Effector memory CD8-positive, alpha-beta T cell (primary cell): ENCODE data around the gene POC5.

ENCODE experiments used
- ATAC-seq: fragments of 150-1000 bp; cut with Tn5 transposase; replicated peaks from 2 replicates; pipeline ENCODE4 v1.10.0; 2021; ENCODE audit warnings: mild to moderate bottlenecking, moderate library complexity
- DNase-seq, 3 experiments: peaks; one replicate each; pipeline ENCODE4 v3.0.0; 2021
- H3K27ac Mint-ChIP-seq, 2 donors: one replicate each; pipeline ENCODE4 v1.8.0; 2022; ENCODE audit warnings: mild to moderate bottlenecking in 2 of 2, mixed read lengths in 2 of 2, moderate library complexity in 2 of 2
- H3K27me3 Mint-ChIP-seq, 2 donors: one replicate each; pipeline ENCODE4 v1.8.0; 2022; ENCODE audit warnings: mixed read lengths in 2 of 2
- H3K36me3 Mint-ChIP-seq: one replicate; pipeline ENCODE4 v1.8.0; 2022; ENCODE audit warnings: mild to moderate bottlenecking, moderate library complexity, mixed read lengths; ENCODE audit not compliant: insufficient read depth
- H3K4me1 Mint-ChIP-seq, 2 donors: one replicate each; pipeline ENCODE4 v1.8.0; 2022; ENCODE audit warnings: low read depth in 2 of 2, mixed read lengths in 2 of 2
- H3K4me3 Mint-ChIP-seq, 2 donors: one replicate each; pipeline ENCODE4 v1.8.0; 2022; ENCODE audit warnings: mild to moderate bottlenecking in 2 of 2, mixed read lengths in 2 of 2, moderate library complexity in 2 of 2
- H3K9me3 Mint-ChIP-seq, 2 donors: one replicate each; pipeline ENCODE4 v1.8.0; 2022; ENCODE audit warnings: mixed read lengths in 2 of 2

Gene POC5

DNA sequence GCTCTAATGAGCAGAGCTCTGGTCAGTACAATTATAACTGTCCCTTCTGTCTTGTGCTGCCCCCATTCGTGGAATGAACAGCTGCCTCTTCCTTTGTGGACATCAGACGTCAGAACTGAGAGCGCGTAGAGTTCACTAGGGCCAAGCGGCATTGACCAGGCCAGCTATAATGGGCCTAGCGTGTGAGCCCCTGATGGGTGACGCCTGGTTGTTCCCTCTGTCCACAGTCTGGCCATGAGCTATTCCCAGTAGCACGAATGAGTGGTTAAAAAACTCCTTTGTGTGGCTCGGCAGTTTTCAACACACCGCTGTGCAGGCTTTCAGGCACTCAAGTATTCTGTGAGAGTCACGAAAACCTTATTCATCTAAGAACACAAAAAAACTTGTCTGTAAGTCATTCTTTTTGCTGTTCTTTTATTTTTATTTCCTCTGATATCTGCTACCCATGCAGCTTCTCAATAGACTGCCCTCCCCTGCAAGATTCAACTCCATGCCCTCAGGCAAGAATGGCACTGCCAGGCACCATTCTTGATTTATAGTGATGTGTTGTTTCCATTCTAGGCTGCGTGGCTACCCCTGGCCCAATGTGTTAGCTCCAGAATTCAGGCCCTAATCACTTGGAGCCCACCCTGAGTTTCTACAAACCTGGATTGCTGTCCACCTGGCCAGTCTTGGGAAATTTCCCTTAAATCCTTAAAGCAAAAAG, 53.5 kb downstream of the POC5 start:
- Mint-ChIP-seq H3K4me1 (peaks cover 4% of the 10 kb centered on the region in 2 donors), H3K4me3 (no peak overlapping the region), H3K27me3 (no peaks in the 10 kb centered on the region), H3K27ac (no peak overlapping the region), H3K9me3 (no peaks in the 10 kb centered on the region), H3K36me3 (peaks cover 2% of the 10 kb centered on the region)
- no peak for ATAC-seq
- DNase-seq: no peak

DNA sequence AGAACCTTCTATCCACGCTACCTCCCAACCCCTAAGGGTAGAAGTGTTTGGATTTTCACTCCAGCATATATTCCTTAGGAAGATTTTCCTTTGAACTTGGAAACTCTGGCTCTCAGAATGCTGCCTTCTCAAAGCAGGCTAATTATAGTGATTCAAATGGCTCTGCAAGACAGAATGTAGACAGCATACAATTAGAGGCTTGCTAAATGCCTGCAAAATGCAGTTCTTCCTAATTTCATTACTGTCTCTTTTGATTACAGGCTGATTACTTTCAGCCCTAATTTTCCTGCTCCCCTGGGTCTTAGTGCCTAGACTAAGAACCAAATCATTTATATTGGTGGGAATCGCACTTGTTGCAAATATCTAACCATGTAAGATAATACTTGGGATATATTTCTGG, 55.2 kb downstream of the POC5 start:
- no peak for DNase-seq
- Mint-ChIP-seq H3K9me3 (no peaks in the 10 kb centered on the region), H3K27ac (no peak overlapping the region), H3K36me3 (peaks cover 2% of the 10 kb centered on the region), H3K27me3 (no peaks in the 10 kb centered on the region), H3K4me1 (no peaks in the 10 kb centered on the region), H3K4me3 (no peak overlapping the region)
- no peak for ATAC-seq

DNA sequence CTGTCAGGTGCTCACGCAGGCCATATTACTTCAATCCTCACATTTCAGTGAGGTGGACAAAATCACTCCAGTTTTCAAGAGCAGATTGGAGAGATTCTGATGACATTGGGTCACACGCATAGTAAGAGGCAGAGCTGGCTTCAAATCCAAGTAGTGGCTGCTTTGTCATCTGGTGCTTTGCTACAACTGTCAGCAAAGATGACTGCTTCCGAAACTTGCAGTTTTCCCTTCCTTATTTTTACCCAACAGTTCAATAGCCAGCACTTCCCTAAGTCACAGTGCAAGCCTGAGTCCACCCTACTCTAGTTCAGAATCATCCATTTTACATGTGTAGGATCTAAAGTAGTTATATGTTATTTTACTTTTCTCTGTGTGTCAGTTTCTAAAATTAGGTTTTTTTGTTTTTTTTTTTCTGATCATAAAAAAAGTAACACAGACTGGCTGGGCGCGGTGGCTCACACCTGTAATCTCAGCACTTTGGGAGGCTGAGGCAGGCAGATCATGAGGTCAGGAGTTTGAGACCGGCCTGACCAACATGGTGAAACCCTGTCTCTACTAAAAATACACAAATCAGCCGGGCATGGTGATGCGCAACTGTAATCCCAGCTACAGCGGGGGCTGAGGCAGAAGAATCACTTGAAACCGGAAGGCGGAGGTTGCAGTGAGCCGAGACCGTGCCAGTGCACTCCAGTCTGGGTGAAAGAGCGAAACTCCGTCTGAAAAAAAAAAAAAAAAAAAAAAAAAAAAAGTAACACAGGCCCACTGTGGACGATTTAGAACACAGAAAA, 56.4 kb downstream of the POC5 start:
- H3K36me3 Mint-ChIP-seq: peaks cover 2% of the 10 kb centered on the region
- H3K9me3 Mint-ChIP-seq: no peaks in the 10 kb centered on the region
- no peak for DNase-seq
- H3K4me1 Mint-ChIP-seq: peaks cover 0 to 4% of the 10 kb centered on the region in 2 donors
- no peak overlapping the region for H3K4me3 Mint-ChIP-seq
- ATAC-seq: no peak
- H3K27me3 Mint-ChIP-seq: peaks cover 7 to 9% of the 10 kb centered on the region in 2 donors
- H3K27ac Mint-ChIP-seq: no peak overlapping the region

DNA sequence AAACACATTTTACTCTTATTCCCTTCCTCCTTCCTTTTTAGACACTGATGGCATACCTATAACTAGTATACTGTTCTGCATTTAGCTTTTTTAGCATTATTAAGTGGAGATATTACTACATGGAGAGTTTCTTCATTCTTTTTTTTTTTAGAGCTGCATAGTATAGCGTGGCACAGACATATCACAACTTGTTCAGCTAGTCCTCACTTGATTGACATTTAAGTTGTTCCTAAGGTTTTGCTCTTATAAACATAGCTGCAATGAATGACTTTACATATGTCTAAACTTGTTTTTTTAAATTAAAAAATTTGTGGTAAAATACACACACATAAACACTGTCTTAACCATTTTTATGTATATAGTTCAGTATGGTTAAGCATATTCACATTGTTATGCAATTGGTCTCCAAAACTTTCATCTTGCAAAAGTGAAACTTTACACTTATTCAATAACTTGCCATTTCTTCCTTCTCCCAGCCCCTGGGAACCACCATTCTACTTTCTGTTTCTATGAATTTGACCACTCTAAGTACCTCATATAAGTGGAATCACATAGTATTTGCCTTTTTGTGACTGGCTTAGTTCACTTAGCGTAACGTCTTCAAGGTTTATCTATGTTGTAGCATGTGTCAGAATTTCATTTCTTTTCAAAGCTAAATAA, 57.3 kb downstream of the POC5 start:
- no peak for ATAC-seq
- Mint-ChIP-seq H3K4me1 (peaks cover 0 to 4% of the 10 kb centered on the region in 2 donors), H3K36me3 (peaks cover 2% of the 10 kb centered on the region), H3K27ac (no peak overlapping the region), H3K4me3 (no peak overlapping the region), H3K27me3 (peaks cover 9 to 18% of the 10 kb centered on the region in 2 donors), H3K9me3 (no peaks in the 10 kb centered on the region)
- no peak for DNase-seq

DNA sequence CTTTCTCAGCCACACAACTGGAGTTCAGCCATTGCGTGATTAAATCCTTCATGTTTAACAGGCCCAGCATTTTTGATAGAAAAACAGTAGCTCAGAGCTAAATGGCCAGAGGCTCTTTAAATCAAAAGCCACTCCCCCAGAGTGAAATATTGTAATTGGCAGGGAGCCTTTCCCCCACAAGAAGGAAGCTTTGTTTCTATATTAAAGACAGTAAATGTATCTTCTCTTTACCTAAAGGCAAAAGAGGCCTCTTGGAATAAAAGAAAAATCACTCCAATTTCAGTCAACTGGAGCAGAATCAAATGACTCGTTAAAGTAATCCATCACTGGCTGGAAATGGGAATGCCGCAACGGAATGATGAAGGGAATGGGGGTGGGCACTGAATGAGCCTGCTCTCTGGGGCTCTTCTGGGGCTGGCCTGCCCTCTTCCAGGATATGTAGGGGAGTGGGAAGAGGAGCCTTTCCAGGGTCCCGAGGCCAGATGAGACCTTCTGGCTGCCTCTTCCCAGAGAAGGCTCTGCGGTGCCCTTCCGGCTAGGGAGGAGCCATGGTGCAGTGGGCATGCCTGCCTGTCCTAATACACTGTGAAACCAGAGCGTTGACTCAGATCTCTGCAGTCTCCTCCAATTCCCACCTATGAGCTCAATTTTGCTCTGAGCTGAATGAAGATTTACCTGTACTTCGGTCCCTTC, 60.8 kb downstream of the POC5 start:
- ATAC-seq (no peak), DNase-seq (no peak)
- Mint-ChIP-seq H3K27ac (peak overlapping the region in 1 of 2 donors; percentile 32), H3K27me3 (peaks cover 20 to 31% of the 10 kb centered on the region in 2 donors), H3K4me1 (peaks cover 0 to 4% of the 10 kb centered on the region in 2 donors), H3K36me3 (peaks cover 2% of the 10 kb centered on the region), H3K9me3 (no peaks in the 10 kb centered on the region), H3K4me3 (peak overlapping the region in 1 of 2 donors; percentile 10)

DNA sequence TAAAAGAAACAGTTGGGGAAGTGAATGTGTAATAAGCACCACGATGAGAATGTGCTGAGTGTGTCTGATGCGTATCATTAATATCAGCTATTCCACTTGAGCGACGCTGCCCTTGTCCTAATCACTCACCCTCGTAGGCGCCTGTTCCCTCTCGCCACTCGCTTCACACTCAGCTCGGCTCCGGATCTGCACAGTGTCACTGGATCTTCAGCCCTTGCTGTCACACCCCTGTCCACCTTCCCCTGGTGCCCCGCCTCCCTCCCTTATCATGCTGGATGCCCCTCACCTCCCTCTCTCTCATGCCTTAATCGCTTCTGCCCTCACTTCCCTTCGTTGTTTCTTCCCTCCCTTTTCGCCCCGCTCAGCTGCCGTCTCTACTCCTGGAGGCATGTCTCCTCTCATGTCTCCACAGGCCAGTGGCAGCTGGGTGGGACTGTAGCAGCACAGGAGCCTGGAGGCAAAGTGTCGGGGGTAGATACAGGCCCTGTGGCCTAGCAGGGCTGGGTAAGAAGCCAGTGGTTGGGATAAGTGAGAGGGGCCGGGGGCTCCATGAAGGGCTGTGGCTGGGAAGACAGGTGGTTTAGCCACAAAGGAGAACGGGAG, 62.4 kb downstream of the POC5 start:
- H3K4me1 Mint-ChIP-seq: peaks cover 0 to 4% of the 10 kb centered on the region in 2 donors
- H3K27ac Mint-ChIP-seq: no peak overlapping the region
- no peak for DNase-seq
- no peaks in the 10 kb centered on the region for H3K36me3 Mint-ChIP-seq
- no peak overlapping the region for H3K4me3 Mint-ChIP-seq
- H3K9me3 Mint-ChIP-seq: no peaks in the 10 kb centered on the region
- no peak for ATAC-seq
- peaks cover 20 to 31% of the 10 kb centered on the region in 2 donors for H3K27me3 Mint-ChIP-seq

DNA sequence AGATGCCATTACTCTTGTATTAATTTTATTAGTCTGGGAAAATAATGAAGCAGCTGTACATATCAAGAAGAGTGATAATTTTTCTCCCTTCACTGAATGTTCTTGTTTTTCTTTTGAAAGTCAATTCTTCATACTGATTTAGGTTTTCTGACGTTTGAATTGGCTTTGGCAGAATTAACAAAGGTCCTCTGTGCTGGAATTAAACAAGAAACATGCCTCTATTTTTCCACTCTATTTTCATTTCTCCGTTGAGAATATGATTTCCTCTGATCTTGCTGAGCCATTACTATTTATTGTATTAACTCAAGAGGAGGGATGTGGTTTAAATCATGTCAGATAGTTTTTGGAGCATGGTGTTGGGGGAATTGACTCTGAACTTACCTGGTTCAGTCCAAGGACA, 63.7 kb downstream of the POC5 start:
- H3K9me3 Mint-ChIP-seq: no peaks in the 10 kb centered on the region
- H3K4me1 Mint-ChIP-seq: peaks cover 1 to 4% of the 10 kb centered on the region in 2 donors
- H3K4me3 Mint-ChIP-seq: no peak overlapping the region
- H3K36me3 Mint-ChIP-seq: no peaks in the 10 kb centered on the region
- no peak for ATAC-seq
- H3K27me3 Mint-ChIP-seq: peaks cover 20 to 31% of the 10 kb centered on the region in 2 donors
- no peak for DNase-seq
- H3K27ac Mint-ChIP-seq: no peak overlapping the region

DNA sequence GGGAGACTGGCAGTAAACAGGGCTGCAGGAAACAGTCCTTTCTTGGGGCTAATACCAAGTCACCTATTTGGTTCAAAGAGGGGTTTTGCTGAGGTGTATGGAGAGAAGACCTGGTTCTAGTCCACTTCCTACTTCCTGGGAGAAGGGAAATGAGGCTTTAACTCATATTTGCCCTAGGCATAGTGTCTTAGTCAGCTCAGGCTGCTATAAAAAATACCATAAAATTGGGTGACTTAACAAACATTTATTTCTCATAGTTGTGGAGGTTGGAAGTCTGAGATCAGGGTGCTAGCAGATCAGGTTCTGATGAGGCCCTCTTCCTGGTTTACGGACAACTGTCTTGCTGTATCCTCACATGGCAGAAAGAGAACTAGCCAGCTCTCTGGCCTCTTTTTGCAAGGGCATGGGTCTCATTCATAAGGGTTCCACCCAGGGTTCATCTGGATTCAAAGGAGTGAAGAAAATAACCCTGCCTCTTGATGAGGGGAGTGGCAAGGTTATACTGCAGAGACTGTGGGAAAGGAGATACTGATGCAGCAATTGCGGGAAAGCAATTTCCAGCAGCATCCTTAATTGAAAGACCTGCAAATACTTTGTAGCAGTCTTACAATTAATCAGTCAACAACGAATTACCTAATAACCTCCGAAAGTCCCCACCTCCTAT, 65.5 kb downstream of the POC5 start:
- H3K27me3 Mint-ChIP-seq: peaks cover 20 to 30% of the 10 kb centered on the region in 2 donors
- H3K4me1 Mint-ChIP-seq: peaks cover 3 to 4% of the 10 kb centered on the region in 2 donors
- DNase-seq (no peak), ATAC-seq (no peak)
- H3K36me3 Mint-ChIP-seq: no peaks in the 10 kb centered on the region
- no peak overlapping the region for H3K4me3 Mint-ChIP-seq
- H3K27ac Mint-ChIP-seq: no peak overlapping the region
- H3K9me3 Mint-ChIP-seq: no peaks in the 10 kb centered on the region

DNA sequence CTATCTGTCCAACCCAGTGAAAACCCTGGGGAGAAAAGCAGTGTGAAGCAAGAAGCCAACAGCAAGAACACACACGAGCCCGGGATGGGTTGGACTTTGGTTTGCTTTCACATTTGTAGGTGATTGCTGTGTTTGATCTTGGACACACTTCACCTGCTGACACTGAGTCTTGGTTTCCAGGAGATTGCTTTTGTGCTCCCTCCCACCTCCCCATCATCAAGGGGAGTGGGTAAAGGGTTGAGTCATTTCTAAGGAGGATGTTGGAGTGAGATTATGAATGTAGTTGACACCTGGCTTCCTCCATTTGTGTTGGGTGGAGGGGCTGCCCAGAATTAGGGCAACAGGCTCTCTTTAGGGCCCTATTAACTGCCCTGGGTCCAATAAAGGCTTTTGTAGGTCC, 68.5 kb downstream of the POC5 start:
- ATAC-seq (no peak), DNase-seq (no peak)
- H3K27me3 Mint-ChIP-seq: peaks cover 1 to 7% of the 10 kb centered on the region in 2 donors
- no peaks in the 10 kb centered on the region for H3K36me3 Mint-ChIP-seq
- peaks cover 0 to 3% of the 10 kb centered on the region in 2 donors for H3K4me1 Mint-ChIP-seq
- H3K9me3 Mint-ChIP-seq: no peaks in the 10 kb centered on the region
- no peak overlapping the region for H3K27ac Mint-ChIP-seq
- no peak overlapping the region for H3K4me3 Mint-ChIP-seq

DNA sequence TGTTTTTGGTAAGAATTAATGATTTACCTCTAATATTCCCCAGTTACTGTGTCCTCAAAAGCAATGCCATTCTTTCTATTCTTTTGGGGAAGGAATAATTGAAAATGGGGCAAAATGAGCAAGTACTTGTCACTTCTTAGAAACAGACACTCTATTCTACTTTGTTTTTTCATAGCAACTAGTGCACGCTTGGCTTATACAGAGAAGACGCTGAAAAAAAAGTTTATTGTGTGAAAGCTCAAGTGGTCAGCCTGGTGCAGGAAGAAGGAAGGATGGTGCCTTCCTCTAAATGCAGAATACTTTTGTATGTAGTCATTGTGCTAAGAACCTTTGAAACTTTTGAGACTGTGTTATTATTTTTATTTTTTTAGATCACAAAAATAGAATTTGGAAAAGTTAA, 76.4 kb downstream of the POC5 start:
- DNase-seq (no peak), ATAC-seq (no peak)
- H3K4me1 Mint-ChIP-seq: no peaks in the 10 kb centered on the region
- no peaks in the 10 kb centered on the region for H3K36me3 Mint-ChIP-seq
- no peak overlapping the region for H3K27ac Mint-ChIP-seq
- no peaks in the 10 kb centered on the region for H3K9me3 Mint-ChIP-seq
- H3K27me3 Mint-ChIP-seq: peaks cover 11% of the 10 kb centered on the region in 2 donors
- H3K4me3 Mint-ChIP-seq: no peak overlapping the region

DNA sequence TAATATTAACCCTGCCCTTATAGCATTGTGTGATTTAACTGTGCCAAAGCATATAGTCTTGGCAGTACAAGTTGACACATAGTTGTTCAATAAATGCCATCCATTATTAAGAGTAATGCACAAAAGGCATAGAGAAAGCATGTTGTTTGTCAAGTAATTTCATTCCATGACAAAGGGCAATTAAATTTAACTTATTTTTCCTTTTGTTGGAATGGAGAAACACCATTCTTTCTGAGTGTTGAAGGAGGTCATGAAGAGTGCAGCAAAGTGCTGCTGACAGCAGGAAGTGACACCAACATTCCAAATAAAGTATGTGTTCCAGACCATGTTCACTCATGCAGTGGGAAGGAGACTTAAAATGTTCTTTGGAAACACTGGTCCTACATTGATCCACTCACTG, 76.8 kb downstream of the POC5 start:
- Mint-ChIP-seq H3K9me3 (no peaks in the 10 kb centered on the region), H3K36me3 (no peaks in the 10 kb centered on the region), H3K27ac (no peak overlapping the region), H3K4me1 (no peaks in the 10 kb centered on the region), H3K27me3 (peaks cover 11 to 12% of the 10 kb centered on the region in 2 donors), H3K4me3 (no peak overlapping the region)
- DNase-seq: no peak
- ATAC-seq: no peak

DNA sequence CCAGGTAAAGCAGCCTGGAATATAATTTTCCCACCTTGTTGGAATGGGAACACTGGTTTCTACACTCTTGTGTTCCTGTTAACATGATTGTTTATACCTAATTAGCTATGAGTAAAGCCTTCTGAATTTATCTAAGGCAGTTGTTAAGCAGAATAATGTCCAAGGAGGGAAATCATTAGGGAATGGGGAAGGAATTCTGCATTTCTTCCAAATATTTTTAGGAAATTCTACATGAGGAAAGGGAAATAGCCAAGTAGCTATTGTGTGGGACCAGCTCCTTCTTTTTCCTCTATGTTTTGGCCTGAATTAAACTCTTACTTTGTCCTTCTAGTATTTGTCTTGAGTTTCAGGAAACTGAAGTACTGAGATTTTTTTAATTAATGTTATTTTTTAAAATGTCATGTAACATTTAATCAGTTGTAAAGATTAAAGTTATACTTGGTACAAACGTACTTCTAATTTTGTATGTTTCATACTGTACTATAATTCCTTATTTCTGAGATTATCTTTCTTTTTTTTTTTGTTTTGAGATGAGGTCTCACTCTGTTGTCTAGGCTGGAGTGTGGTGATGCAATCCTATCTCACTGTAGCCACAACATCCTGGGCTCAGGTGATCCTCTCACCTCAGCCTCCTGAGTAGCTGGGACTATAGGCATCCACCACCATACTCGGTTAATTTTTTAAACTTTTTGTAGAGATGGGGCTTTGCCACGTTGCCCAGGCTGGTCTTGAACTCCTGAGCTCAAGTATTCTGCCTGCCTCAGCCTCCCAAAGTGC, 77.5 kb downstream of the POC5 start:
- no peak for DNase-seq
- Mint-ChIP-seq H3K4me1 (no peaks in the 10 kb centered on the region), H3K27me3 (peaks cover 11 to 12% of the 10 kb centered on the region in 2 donors), H3K4me3 (no peak overlapping the region), H3K27ac (no peak overlapping the region), H3K9me3 (no peaks in the 10 kb centered on the region), H3K36me3 (no peaks in the 10 kb centered on the region)
- ATAC-seq: no peak
